HG02571 (cell line): ENCODE measurements around the gene OPN1LW.
"Not testable (repeated sequence)": the region's sequence is repeated elsewhere in the genome, so short reads cannot be mapped to it uniquely, and the experiment has no call there.

Experiments
- ATAC-seq: cut with Tn5 transposase; IDR thresholded peaks from one replicate; pipeline ENCODE4 v1.9.1; 2021; ENCODE audit warnings: mild to moderate bottlenecking, moderate library complexity; ENCODE audit not compliant: unreplicated experiment

The OPN1LW gene

GRCh38 chrX:154144010-154144409, at the start of gene OPN1LW:
Gene OPN1LW (plus strand): TSS chrX:154144243. CDS start chrX:154144284, 41 bp downstream.
- ATAC-seq, result not testable (repeated sequence)

GRCh38 chrX:154094833-154095232, 49.2 kb upstream of the OPN1LW start:
- ATAC-seq, result no peak

- no peak for ATAC-seq
Measured at GRCh38 chrX:154096140-154097002, 47.7 kb upstream of the OPN1LW start.

GRCh38 chrX:154097003-154097588, 46.9 kb upstream of the OPN1LW start:
- peak; percentile 34 for ATAC-seq

- ATAC-seq, result peak; percentile 82
Measured at GRCh38 chrX:154097589-154098541, 46.2 kb upstream of the OPN1LW start, which contains the start of gene MECP2. Gene MECP2 (minus strand): TSS chrX:154097717.

- no peak for ATAC-seq
Measured at GRCh38 chrX:154098551-154098950, 45.5 kb upstream of the OPN1LW start.

- no peak for ATAC-seq
Measured at GRCh38 chrX:154113729-154114128, 30.3 kb upstream of the OPN1LW start.

GRCh38 chrX:154114652-154115051, 29.4 kb upstream of the OPN1LW start:
- ATAC-seq, result no peak

GRCh38 chrX:154115071-154115470, 29.0 kb upstream of the OPN1LW start:
- no peak for ATAC-seq

GRCh38 chrX:154115750-154116149, 28.3 kb upstream of the OPN1LW start:
- ATAC-seq, result no peak

- no peak for ATAC-seq
Measured at GRCh38 chrX:154116426-154117211, 27.4 kb upstream of the OPN1LW start.

- no peak for ATAC-seq
Measured at GRCh38 chrX:154117566-154117965, 26.5 kb upstream of the OPN1LW start.

- ATAC-seq, result no peak
Measured at GRCh38 chrX:154120567-154120966, 23.5 kb upstream of the OPN1LW start.

- ATAC-seq, result no peak
Measured at GRCh38 chrX:154121207-154121606, 22.8 kb upstream of the OPN1LW start.

- no peak for ATAC-seq
Measured at GRCh38 chrX:154121961-154122360, 22.1 kb upstream of the OPN1LW start.

- ATAC-seq, result no peak
Measured at GRCh38 chrX:154123241-154124219, 20.5 kb upstream of the OPN1LW start.

GRCh38 chrX:154125391-154126040, 18.5 kb upstream of the OPN1LW start:
- no peak for ATAC-seq

- ATAC-seq, result no peak
Measured at GRCh38 chrX:154126101-154126500, 17.9 kb upstream of the OPN1LW start.

GRCh38 chrX:154131955-154132354, 12.1 kb upstream of the OPN1LW start:
- no peak for ATAC-seq
